ENCODE data around the gene AGPAT4. TPM values are rescaled to one million over a fixed set of nuclear protein-coding genes. Genes with fewer than 3 reads are reported as not detected.

AGPAT4 gene
- total and polyA plus RNA-seq, 2 of the 13 experiments (the other 11 are each of a cell fraction or from before 2014, with no cell fraction given) = 0.07 to 0.13 TPM

- TF ChIP-seq FLYWCH1 (CRISPR knock-in tag; IDR thresholded peaks at IDR 0.05) (no peak), SP5 (CRISPR knock-in tag; IDR thresholded peaks at IDR 0.05; ENCODE audit: borderline replicate concordance, low read depth) (no peak), ETS1 (CRISPR knock-in tag; IDR thresholded peaks at IDR 0.05) (no peak), PAXIP1 (CRISPR knock-in tag; conservative IDR thresholded peaks at IDR 0.05) (peak; percentile 86; the same call in 1 of the 2 replicates), THAP7 (CRISPR knock-in tag; IDR thresholded peaks at IDR 0.05) (no peak), ZNF292 (CRISPR knock-in tag; IDR thresholded peaks at IDR 0.05; ENCODE audit: borderline replicate concordance, low read depth) (peak; percentile 63; the same call in 1 of the 2 replicates), ZBTB4 (CRISPR knock-in tag; IDR thresholded peaks at IDR 0.05; ENCODE audit: borderline replicate concordance) (peak; percentile 41; the same call in 1 of the 2 replicates), RNF2 (conservative IDR thresholded peaks at IDR 0.05; ENCODE audit: low read depth) (no peak), ZUFSP (CRISPR knock-in tag; IDR thresholded peaks at IDR 0.05; ENCODE audit: borderline replicate concordance) (no peak), HNF4G (IDR thresholded peaks at IDR 0.05; ENCODE audit: borderline replicate concordance, low read depth, low read length) (peak; percentile 79), HNF4G (CRISPR knock-in tag; IDR thresholded peaks at IDR 0.05; ENCODE audit: borderline replicate concordance, low read depth) (no peak), DBP (CRISPR knock-in tag; IDR thresholded peaks at IDR 0.05; ENCODE audit: not compliant biosample characterization) (no peak), GMEB2 (CRISPR knock-in tag; IDR thresholded peaks at IDR 0.05; ENCODE audit: low read depth) (no peak)
Measured at GRCh38 chr6:161135695-161136591, 137.9 kb downstream of the AGPAT4 start (continued).

All from HepG2 (cell line).